SKM-1 (cell line): ENCODE data around the gene FOXC2.

Source experiments
- DNase-seq: peaks from one replicate; lab custom pipeline; 2025; ENCODE audit not compliant: unreplicated experiment; lab: John Stamatoyannopoulos, UW

FOXC2 gene

DNA sequence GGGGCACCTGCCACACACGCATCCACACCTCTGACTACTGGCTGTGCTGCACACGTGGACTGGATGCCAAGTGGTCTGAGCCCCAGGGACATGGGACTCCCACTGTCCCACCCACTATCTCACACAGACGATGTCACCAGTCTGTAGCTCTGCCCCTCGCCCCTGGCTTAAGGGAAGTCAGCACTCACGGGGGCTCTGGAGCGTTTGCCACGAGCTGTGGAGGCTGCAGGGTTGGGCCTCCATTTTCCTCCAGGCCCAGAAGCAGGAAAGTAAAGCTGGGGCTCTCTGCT is 34.2 kb upstream of the FOXC2 start:
- no peak for DNase-seq

DNA sequence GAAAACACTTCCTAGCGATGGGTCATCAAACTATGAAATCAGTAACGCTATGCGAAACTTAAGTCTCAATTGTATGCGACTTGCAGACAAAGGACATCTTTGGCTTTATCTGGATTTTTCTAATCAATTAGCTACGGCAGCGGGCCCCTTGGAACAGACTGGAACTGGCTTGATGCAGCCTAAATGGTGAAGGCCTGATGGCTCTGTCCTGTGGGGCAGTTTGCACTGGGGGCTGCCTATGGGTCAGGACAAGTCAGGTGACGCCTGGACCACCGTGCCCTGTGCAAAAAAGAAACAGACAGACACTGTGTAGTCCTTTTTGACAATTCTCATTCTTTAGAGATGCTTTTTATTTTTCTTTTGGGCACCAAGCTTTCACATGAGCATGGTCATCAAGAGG is 33.6 kb upstream of the FOXC2 start:
- DNase-seq: no peak

DNA sequence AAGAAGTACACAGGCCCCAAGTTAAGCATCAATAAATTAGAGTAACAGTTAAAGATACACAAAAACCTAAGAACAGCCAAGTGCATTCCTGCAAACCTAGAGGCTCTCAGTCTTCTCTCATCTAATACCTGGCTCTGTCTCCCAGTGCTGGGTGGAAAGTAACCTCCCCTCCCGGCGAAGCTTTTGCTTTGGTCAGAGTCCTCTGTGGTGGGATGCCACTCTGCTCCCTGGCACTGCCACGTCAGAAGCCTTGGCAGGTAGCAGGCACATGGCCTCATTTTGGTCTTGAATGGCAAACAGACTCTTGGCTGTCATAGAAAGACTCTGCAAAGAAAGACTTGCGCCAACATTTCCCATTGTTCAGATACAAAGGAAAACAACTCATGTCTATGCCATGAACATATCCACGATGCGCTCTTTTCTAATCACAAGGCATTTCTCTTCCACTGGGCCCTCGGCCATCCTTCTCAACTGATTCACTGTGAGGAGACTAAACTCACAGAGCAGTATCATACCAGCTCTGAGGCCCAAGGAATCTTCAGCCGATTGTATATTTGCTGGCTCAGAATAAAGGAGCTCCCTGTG is 32.8 kb upstream of the FOXC2 start:
- DNase-seq: no peak

DNA sequence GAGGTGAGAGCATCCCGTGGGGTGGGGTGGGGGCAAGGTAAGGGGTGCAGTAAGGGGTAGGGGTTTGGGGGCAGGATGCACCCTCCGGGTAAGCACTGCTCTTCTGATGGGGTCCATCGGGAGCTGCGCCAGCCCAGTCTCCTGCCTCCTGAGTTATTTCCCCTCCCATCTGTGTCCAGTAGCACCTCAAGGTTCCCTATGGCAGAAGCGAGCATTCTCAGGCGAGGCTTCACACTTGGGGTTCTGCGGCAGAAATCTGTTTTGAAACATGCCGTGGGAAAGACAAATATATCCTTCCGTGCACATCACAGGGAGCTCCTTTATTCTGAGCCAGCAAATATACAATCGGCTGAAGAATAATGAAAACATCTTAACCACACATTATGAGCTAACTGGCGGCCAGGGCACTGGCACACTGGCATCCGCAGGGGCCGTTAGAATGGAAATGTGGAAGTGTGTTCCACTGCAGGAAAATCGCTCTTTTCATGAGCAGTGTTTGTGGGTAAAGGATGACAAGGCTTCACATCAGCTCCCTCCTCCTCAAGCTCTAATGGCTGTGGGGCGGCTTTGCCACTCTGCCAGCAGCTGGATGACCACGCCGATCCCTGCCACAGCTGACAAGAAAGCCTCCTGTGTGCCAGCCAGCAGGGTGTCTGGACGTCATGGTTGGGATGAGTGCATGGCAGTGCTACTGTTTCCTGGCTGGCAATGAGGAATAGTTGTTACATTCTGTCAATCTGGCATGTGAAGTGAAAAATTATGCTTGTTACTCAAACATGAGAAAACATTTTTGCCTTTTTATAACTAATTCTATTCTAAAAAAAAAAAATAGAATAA is 31.6 kb upstream of the FOXC2 start:
- DNase-seq: no peak

DNA sequence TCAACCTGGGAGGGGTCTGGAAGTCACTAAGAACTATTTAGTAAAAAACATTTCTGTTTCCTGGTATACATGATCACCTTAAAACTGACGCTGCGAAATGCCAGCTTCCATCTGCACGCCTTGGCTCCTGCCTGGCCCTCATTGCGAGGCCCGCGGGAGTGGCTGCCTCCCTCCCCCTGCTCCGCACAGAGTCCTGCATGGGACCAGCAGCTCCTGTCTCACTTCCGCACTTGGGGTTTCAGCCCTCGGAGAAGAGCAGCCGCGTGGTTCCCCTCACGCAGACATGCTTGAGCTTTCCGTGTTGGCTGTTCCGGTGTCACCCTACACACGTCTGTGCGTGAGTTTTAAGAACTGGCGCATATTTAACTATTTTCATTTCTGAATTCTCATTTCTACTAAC is 30.0 kb upstream of the FOXC2 start:
- no peak for DNase-seq

DNA sequence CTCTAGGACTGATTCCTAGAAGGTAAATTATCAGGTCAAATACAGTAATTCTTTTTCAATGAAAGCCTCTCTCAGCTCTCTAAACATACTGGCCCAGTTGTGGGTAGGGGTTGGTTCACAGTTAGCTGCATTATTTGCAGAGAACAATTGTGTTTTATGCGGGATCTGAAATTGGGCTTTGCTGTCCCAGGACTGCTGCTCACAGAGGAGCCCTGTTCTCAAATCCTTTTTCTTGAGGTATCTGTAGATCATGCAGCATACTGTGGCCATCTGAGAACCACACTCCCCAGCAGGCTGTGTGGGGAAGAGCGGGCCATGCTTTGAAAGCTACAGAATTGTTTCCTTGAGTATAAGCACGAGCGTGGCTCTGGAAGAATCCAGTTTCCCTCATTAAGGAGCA is 29.1 kb upstream of the FOXC2 start:
- DNase-seq: no peak

DNA sequence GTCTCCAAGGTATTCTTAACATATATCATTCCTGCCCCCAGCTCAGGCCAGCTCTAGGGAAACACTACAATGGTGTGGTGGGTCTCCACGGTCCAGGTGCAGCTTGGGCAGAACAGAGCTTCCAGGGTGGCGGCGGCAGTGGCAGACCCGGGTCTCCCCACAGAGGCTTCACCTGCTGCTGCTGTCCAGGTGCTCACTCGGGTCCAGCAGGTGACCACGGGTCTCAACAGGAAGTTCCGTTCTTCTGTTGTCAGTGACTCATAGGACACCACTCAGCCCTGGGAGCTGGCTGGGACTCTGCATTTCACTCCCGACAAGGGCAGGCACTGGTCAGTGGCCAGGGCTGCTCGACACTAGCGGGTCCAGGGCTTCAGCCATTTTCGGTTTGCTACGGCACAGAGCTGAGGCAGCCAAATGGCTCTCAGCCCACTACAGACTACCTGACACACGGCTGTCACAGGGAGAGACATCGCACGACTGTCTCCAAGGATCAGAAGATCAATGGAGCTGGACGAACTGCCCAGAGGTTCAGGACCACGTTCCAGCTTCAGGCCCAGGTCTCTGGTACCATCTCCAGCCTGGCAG is 28.3 kb upstream of the FOXC2 start:
- no peak for DNase-seq

DNA sequence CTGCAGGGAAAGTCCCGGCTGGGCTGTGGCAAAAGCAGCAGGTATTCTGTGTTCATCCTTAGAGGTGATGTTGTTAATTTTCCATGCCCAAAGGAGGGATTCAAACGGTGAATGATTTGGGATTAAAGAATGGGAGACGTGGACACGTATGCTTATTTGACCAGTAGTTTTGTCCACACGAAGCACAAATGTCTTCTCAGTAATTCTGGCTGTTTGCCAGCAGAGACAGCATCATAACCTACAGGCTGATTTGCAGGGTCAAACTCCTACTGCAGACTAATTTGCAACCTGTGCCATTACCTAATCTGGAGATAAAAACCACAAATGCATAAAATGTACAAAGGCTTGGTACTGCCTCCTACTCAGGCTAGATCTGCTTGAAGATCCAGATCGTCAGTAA is 25.7 kb upstream of the FOXC2 start:
- DNase-seq: no peak

DNA sequence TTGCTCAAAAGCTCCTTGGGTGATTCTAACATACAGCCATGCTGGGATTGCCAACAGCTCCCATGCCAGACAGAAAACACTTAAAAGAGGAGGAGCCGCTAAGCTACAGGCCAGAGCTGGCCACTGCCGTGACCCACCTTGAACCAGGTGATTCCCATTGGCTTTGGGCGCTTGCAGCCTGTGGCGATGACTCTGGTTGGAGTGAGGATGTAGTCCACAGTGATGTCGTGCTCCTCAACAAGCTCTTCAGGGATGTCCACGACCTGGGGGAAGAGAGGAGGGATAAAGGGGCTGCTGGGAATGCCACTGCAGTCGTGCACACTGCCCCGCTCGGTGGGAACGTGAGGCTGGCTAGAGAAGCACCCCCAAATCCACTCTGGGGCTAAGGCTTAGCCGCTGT is 25.1 kb upstream of the FOXC2 start:
- DNase-seq: no peak

DNA sequence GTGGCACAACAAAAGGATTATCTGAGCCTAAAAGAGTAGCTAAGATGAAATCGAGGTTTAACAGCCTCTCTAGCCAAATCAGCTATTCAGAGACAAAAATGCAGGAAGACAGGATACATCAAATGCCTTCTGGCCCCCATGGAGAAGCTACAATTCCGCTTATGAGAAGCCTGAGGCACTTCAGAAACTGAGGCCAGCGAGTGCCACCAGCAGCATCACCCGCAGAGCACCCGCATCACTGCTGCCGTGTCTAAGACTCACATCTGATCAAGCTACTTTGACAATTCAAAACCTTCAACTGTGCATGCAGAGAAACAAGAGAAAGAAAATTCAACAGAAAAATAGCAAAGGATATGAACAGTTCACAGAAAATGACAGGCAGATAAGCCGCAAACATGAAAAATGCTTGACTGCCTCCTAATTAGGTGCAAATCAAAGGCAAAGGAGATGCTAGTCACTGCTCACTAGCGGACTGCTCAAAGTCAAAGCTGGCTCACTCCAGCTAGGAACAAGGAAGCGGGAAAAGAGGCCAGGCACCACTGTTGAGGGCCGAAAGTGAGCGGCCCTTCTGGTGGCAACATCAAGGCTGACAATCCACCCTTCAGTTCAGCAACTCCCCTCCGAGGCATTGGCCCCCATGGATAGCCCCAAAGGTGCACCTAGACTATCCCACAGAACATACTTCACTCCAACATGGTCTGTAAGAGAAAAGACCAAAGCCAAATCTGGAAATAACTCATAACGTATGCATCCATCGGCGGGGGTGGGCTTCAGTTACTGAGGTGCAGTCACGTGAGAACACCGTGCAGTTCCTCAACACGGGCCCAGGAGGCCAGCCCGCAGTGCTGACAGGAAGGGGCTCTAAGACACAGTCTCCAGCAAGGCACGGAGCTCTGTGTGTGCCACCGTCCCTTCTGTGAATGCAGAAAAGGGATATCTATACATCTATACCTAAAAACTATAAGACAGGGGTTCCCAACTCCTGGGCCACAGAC is 23.6 kb upstream of the FOXC2 start:
- no peak for DNase-seq

DNA sequence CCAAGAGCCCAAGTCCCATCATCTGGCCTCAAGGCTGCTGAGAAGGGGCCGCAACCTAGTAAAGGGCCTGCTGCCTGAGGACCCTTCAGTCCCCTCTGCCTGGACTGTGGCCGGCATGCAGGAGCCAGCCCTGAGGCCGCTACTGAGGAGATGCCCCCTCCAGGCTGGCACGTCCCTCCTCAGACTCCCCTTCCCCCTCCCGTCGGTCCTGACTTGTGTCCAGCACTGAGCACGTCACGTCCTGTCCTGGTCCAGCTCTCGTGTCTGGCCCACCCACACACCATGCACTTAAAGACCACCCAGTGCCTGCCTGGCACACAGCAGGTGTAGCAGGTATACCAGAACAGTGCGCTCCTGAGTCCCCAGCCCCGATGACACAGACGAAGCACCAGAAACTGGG is 21.1 kb upstream of the FOXC2 start:
- DNase-seq: no peak

DNA sequence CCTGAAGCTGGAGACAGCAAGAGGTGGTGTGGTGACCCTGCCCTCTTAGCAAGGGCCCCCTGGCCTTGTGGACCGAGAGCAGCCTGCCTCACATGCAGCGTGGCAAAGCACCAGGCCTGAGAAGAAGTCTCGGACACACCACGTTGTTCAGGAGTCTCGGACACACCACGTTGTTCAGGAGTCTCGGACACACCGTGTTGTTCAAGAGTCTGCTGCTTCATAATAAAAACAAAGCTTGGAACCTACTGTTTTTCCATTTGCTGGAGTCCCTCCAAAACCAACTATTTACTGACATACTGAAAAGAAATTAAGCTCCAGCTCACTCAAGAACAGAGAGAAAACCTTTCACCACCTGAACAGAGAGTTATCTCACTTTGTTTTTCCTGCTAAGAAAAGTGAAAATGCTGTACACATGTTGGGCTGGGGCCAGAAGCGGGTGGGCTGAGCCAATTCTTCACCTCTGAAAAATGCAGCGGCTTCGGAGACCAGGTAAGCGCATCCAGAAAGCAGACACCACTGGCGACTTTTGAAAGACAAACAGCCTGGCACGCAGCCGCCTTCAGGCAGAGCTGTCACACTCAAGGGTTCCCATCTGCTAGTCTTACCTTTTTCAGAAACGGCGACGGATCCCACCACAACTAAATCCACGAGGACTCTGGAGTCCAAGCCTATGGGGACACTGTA is 20.5 kb upstream of the FOXC2 start:
- DNase-seq: no peak

DNA sequence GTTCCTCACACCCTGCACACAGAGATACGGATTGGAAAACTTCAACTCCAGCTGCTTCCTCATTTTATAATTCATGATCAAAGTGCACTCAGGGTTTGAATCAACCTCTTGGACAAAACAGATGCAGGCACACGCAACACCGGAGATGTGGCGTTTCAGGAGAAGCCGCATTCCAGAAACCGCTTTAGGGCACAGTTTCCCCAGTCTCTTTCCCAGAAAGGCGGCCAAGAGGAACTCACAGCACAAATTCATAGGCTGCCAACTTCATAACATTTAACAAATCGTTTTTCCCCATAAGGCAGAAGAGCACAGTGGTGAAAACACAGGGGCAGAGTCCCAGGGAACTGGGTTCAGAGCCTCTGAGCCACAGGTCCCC is 20.0 kb upstream of the FOXC2 start:
- DNase-seq: no peak

DNA sequence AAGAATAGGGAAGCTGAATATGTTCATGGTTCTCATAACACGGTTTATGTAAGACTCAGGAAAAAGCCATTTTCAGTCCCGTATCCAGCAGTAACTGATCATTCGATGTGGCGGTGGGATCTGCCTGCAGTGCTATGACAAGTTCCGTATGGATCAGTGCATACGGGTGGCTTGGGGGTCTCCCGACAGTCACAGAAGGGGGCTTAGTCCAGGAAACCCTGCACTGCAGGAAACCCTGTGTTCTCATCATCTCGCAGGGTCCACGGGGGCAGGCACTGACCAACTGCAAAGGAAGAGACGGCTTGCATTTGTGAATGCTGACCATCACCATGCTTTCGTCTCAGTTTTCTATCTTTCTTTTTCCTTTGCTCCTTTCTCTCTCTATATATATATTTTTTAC is 19.3 kb upstream of the FOXC2 start:
- DNase-seq: no peak

DNA sequence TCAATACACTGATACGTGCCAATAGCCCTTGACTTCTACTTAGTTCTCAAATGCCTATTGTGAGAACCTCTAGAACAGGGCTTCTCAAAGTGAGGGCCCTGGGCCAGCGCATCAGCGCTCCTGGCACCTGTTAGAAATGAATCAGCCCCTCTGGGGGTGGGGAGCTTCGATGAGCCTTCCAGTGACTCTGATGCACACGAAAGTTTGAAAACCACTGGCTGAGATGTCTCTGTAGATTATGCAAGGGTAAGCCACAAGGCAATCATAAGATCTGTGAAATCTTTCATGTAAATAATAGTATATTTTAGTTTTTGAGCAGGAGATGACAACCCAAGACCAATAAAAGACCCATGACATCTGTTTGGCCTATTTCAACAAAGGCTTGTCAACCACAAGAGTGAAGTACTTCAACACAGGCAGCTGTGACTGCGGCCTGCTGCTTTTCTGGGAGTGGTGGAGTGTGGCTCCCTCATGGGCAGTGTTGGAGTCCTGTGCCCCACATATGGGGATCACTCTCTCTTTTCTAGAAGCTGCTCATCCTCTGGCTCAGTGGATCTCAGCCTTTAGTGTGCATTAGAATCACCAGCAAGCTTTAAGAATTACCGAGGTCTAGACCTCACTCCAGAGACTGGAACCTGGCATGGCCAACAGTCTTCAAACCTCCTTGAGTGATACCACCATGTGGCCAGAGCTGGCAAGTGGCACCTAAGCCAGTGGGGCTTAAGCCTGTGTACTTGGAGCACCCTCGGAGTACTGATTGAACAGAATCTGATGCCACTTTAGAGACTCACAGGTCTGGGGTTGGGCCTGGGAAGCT is 17.3 kb upstream of the FOXC2 start:
- no peak for DNase-seq

DNA sequence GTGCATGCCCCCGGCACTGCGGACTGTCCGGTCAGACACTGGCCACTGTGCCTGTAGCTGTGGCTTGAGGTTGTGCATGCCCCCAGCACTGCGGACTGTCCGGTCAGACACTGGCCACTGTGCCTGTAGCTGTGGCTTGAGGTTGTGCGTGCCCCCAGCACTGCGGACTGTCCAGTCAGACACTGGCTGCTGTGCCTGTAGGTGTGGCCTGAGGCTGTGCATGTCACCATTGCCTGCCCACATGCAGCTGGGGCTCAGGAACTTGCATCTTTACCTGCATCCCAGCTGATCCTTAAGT is 16.8 kb upstream of the FOXC2 start:
- no peak for DNase-seq

DNA sequence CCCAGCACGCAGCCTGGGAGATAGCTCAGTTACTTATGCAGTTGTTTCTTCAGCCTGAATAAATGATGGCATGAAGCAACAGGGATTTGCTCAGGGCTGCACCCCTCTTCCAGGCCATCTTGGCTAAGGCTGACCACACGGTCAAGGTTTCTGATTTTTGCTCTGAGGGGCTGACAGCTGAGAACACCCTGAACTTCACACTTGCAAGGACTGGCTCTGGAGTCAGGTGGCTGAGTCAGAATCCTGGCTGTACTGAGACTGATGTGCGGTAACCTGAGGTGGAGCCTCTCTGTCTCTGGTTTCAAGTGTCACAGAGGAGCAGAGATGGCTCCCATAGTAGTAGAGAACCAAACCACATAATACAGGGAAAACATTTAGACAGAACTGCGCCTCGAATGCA is 16.3 kb upstream of the FOXC2 start:
- DNase-seq: no peak

DNA sequence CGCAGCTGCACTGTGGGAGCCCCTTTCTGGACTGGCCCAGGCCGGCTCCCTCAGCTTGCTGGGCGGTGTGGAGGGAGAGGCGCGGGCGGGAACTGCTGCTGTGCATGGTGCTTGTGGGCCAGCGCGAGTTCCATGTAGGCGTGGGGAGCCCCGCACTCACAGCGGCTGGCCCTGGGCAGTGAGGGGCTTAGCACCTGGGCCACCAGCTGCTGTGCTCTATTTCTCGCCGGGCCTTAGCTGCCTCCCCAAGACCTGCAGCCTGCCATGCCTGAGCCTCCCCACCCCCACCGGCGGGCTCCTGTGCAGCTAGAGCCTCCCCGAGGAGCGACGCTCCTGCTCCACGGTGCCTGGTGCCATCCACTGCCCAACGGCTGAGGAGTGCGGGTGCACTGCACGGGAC is 13.3 kb upstream of the FOXC2 start:
- no peak for DNase-seq

DNA sequence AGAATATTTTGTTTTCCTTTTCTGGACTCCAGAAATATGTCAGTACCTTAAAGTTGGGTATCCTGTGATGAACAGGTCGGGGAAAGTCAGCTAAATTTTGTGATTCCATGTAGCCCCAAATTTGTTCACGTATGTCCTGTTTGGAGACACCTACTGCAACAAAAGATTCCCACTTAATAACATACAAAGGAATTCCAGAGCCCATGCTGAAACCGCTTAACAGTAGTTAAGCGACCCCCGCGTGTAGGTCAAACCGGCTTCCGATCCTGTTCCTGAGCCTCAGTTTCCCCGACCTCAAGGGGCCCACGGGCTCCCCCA is 12.1 kb upstream of the FOXC2 start:
- no peak for DNase-seq

DNA sequence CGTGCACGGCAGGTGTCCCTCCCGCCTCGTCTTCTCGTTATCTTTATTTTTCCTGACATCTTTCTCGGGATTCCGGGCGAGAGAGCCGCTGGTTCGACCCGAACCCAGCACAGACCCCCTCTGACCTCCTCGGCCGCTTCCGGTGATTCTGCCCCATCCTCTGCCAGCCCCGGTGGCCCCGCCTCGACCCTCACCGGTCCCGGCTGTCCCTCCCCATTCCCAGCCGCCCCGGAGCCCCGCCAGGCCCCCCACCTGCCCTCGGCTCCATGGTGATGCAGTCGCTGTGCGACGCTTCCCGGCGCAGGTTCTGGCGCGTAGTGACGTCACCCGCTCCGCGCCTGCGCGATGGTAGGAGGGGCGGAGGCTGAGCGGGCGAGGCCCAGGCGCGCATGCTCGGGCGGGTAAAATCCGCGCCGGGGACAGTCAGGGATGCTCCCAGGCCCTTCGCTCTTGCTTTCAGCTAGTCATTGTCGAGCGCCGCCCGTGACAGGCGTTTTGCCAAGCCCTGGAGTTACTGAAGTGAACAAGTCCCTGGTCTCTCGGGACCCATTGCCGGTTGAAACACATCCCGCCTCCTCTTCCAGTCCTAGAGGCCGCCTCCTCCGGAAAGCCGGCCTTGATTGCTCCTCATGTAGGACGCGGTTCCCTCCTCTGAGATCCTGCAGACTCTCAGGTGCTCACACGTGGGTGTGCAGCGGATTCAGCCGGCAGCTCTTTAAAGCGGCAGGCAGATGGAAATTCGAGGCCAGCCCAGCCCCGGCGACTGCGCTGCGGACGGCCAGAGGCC is 11.5 kb upstream of the FOXC2 start, which contains the start of gene MTHFSD:
MTHFSD (minus strand) TSS at position 319 of the 787 bp plus-strand sequence; CDS start at position 268, 51 bp downstream.
- peak; percentile 66 for DNase-seq
